HEK293 (cell line): ENCODE data around the gene FRAS1.

ENCODE experiments used
- GLI2 ChIP-seq: fragments of 450-650 bp; formaldehyde crosslinking; IDR thresholded peaks from 2 replicates; pipeline ENCODE4; 2017; ENCODE audit warnings: missing biosample characterization, missing genetic modification characterization, low read depth, borderline replicate concordance
- HOXA7 ChIP-seq: sonication (generic); formaldehyde crosslinking; IDR thresholded peaks from 2 replicates; pipeline ENCODE4 v1.8.1; 2022; ENCODE audit warnings: missing genetic modification reagents, borderline replicate concordance
- HOXC10 ChIP-seq: sonication (generic); formaldehyde crosslinking; IDR thresholded peaks from 2 replicates; pipeline ENCODE4 v1.8.1; 2023; ENCODE audit warnings: mild to moderate bottlenecking, missing genetic modification reagents
- KLF1 ChIP-seq: fragments of 450-650 bp; formaldehyde crosslinking; IDR thresholded peaks from 2 replicates; pipeline ENCODE4 v1.5.1; 2016; ENCODE audit warnings: missing biosample characterization, missing genetic modification characterization
- KLF16 ChIP-seq: fragments of 450-650 bp; formaldehyde crosslinking; IDR thresholded peaks from 2 replicates; pipeline ENCODE4 v1.5.1; 2017; ENCODE audit warnings: missing biosample characterization, missing genetic modification characterization
- YY1 ChIP-seq: fragments of 450-650 bp; formaldehyde crosslinking; IDR thresholded peaks from 2 replicates; pipeline ENCODE4 v1.5.1; 2018; ENCODE audit warnings: missing biosample characterization, missing genetic modification characterization
- ZFP37 ChIP-seq: fragments of 450-650 bp; formaldehyde crosslinking; IDR thresholded peaks from 2 replicates; pipeline ENCODE4 v1.5.1; 2016; ENCODE audit warnings: missing biosample characterization, missing genetic modification characterization
- ZNF114 ChIP-seq: fragments of 450-650 bp; formaldehyde crosslinking; IDR thresholded peaks from 2 replicates; pipeline ENCODE4 v1.5.0; 2017; ENCODE audit warnings: missing biosample characterization, missing genetic modification characterization
- ZNF121 ChIP-seq: fragments of 450-650 bp; formaldehyde crosslinking; IDR thresholded peaks from 2 replicates; pipeline ENCODE4 v1.5.1; 2016; ENCODE audit warnings: missing biosample characterization, missing genetic modification characterization
- ZNF174 ChIP-seq: fragments of 450-650 bp; formaldehyde crosslinking; IDR thresholded peaks from 2 replicates; pipeline ENCODE4 v1.5.0; 2017; ENCODE audit warnings: missing biosample characterization, mild to moderate bottlenecking, missing genetic modification characterization
- ZNF184 ChIP-seq: fragments of 450-650 bp; IDR thresholded peaks from 2 replicates; pipeline ENCODE4 v1.5.1; 2018; ENCODE audit warnings: missing biosample characterization, mild to moderate bottlenecking, missing genetic modification characterization
- ZNF221 ChIP-seq: fragments of 450-650 bp; formaldehyde crosslinking; IDR thresholded peaks from 2 replicates; pipeline ENCODE4 v1.5.1; 2017; ENCODE audit warnings: missing biosample characterization, missing genetic modification characterization, borderline replicate concordance
- ZNF23 ChIP-seq: fragments of 450-650 bp; formaldehyde crosslinking; IDR thresholded peaks from 2 replicates; pipeline ENCODE4 v1.5.1; 2016; ENCODE audit warnings: missing biosample characterization, missing genetic modification characterization, borderline replicate concordance
- ZNF239 ChIP-seq: fragments of 450-650 bp; formaldehyde crosslinking; IDR thresholded peaks from 2 replicates; pipeline ENCODE4 v1.5.1; 2016; ENCODE audit warnings: missing biosample characterization, missing genetic modification characterization
- ZNF350 ChIP-seq: fragments of 450-650 bp; formaldehyde crosslinking; IDR thresholded peaks from 2 replicates; pipeline ENCODE4 v1.5.0; 2017; ENCODE audit warnings: missing biosample characterization, mild to moderate bottlenecking, missing genetic modification characterization
- ZNF391 ChIP-seq: fragments of 450-650 bp; formaldehyde crosslinking; IDR thresholded peaks from 2 replicates; pipeline ENCODE4 v1.5.1; 2016; ENCODE audit warnings: low read depth, missing biosample characterization, missing genetic modification characterization, borderline replicate concordance
- ZNF423 ChIP-seq: fragments of 450-650 bp; formaldehyde crosslinking; IDR thresholded peaks from 2 replicates; pipeline ENCODE4 v1.5.1; 2016; ENCODE audit warnings: missing biosample characterization, missing genetic modification characterization
- ZNF510 ChIP-seq: fragments of 450-650 bp; formaldehyde crosslinking; IDR thresholded peaks from 2 replicates; pipeline ENCODE4 v1.5.1; 2018; ENCODE audit warnings: mild to moderate bottlenecking, missing genetic modification characterization, missing biosample characterization; ENCODE audit not compliant: insufficient replicate concordance
- ZNF529 ChIP-seq: fragments of 450-650 bp; formaldehyde crosslinking; IDR thresholded peaks from 2 replicates; pipeline ENCODE4 v1.5.1; 2017; ENCODE audit warnings: missing genetic modification characterization, missing biosample characterization; ENCODE audit not compliant: insufficient replicate concordance
- ZNF571 ChIP-seq: fragments of 450-650 bp; formaldehyde crosslinking; IDR thresholded peaks from 2 replicates; pipeline ENCODE4 v1.5.0; 2017; ENCODE audit warnings: missing biosample characterization, missing genetic modification characterization
- ZNF629 ChIP-seq: fragments of 450-650 bp; formaldehyde crosslinking; IDR thresholded peaks from 2 replicates; pipeline ENCODE4 v1.5.1; 2017; ENCODE audit warnings: missing biosample characterization, missing genetic modification characterization
- ZNF654 ChIP-seq: fragments of 450-650 bp; formaldehyde crosslinking; IDR thresholded peaks from 2 replicates; pipeline ENCODE4 v1.5.1; 2016; ENCODE audit warnings: low read depth, missing biosample characterization, missing genetic modification characterization
- ZNF677 ChIP-seq: fragments of 450-650 bp; IDR thresholded peaks from 2 replicates; pipeline ENCODE4 v1.5.0; 2018; ENCODE audit warnings: missing biosample characterization, mild to moderate bottlenecking, missing genetic modification characterization, moderate library complexity
- ZNF830 ChIP-seq: fragments of 450-650 bp; IDR thresholded peaks from 2 replicates; pipeline ENCODE4 v1.5.0; 2018; ENCODE audit warnings: missing biosample characterization, missing genetic modification characterization, low read depth, mild to moderate bottlenecking, moderate library complexity
- ZSCAN30 ChIP-seq: fragments of 450-650 bp; IDR thresholded peaks from 2 replicates; pipeline ENCODE4 v1.5.1; 2018; ENCODE audit warnings: missing biosample characterization, mild to moderate bottlenecking, missing genetic modification characterization, moderate library complexity
- ZXDB ChIP-seq: fragments of 450-650 bp; formaldehyde crosslinking; IDR thresholded peaks from 2 replicates; pipeline ENCODE4 v1.5.1; 2016; ENCODE audit warnings: missing biosample characterization, missing genetic modification characterization
- TF ChIP-seq, protein P1 (sequence below): fragments of 450-650 bp; formaldehyde crosslinking; conservative IDR thresholded peaks from 2 replicates; pipeline ENCODE4 v1.5.1; 2016; ENCODE audit warnings: low read depth, missing biosample characterization, missing genetic modification characterization
- TF ChIP-seq, protein P2 (sequence below): fragments of 450-650 bp; formaldehyde crosslinking; IDR thresholded peaks from 2 replicates; pipeline ENCODE4 v1.5.1; 2016; ENCODE audit warnings: missing biosample characterization, missing genetic modification characterization
- TF ChIP-seq, protein P3 (sequence below): fragments of 450-650 bp; formaldehyde crosslinking; IDR thresholded peaks from 2 replicates; pipeline ENCODE4 v1.5.1; 2017; ENCODE audit warnings: missing biosample characterization, missing genetic modification characterization
- TF ChIP-seq, protein P4 (sequence below): fragments of 450-650 bp; formaldehyde crosslinking; IDR thresholded peaks from 2 replicates; pipeline ENCODE4 v1.5.1; 2016; ENCODE audit warnings: missing biosample characterization, missing genetic modification characterization

Gene FRAS1

DNA sequence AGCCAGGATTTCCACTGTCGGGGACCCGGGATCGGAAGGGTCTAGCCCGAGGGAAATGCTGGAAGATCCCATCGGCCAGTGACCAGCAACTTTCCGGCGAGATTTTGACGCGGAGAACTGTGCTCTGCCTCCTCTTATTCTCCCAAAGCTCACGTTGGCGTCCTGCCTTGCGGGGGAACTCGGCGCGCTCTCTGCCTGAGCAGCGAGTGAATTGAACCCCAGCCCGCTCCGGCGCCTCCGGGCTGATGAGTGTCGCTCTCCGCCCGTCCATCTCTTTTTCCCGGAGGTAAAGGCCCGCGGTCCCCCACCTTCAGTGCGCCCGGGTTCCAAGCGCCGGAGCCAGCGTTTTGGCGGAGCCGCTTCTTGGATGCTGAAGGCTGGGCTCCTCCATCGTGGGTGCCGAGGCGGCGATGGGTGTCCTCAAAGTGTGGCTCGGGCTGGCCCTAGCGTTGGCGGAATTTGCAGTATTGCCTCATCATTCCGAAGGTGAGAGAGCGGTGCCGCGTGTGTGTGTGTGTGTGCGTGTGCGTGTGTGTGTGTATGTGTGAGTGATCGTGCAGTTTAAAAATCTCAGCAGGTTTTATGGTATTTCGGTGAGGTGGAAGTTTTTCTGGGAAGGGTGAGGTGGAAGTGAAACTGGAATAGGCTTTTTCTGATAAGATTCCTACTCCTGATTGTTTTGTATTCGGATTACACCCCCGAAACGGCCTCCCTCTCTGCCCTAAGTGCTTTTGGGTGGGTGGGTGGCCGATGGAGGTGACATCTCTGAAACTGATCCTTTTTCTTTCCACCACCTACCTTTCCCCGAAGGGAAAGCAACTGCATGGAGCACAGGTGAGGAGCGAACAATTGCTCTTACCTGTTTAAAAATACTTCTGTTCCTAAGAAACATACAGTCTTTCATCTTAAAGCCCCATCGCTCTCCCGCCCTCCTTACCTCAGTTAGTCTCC, 752 bp downstream of the FRAS1 start (continued):
- TF ChIP-seq, protein P1, sequence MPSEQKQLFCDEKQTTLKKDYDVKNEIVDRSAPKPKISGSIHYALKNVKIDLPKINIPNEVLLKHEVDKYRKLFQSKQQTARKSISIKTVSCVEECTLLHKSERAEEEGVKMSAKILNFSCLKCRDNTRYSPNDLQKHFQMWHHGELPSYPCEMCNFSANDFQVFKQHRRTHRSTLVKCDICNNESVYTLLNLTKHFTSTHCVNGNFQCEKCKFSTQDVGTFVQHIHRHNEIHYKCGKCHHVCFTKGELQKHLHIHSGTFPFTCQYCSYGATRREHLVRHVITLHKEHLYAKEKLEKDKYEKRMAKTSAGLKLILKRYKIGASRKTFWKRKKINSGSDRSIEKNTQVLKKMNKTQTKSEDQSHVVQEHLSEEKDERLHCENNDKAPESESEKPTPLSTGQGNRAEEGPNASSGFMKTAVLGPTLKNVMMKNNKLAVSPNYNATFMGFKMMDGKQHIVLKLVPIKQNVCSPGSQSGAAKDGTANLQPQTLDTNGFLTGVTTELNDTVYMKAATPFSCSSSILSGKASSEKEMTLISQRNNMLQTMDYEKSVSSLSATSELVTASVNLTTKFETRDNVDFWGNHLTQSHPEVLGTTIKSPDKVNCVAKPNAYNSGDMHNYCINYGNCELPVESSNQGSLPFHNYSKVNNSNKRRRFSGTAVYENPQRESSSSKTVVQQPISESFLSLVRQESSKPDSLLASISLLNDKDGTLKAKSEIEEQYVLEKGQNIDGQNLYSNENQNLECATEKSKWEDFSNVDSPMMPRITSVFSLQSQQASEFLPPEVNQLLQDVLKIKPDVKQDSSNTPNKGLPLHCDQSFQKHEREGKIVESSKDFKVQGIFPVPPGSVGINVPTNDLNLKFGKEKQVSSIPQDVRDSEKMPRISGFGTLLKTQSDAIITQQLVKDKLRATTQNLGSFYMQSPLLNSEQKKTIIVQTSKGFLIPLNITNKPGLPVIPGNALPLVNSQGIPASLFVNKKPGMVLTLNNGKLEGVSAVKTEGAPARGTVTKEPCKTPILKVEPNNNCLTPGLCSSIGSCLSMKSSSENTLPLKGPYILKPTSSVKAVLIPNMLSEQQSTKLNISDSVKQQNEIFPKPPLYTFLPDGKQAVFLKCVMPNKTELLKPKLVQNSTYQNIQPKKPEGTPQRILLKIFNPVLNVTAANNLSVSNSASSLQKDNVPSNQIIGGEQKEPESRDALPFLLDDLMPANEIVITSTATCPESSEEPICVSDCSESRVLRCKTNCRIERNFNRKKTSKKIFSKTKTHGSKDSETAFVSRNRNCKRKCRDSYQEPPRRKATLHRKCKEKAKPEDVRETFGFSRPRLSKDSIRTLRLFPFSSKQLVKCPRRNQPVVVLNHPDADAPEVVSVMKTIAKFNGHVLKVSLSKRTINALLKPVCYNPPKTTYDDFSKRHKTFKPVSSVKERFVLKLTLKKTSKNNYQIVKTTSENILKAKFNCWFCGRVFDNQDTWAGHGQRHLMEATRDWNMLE (tag by site-specific recombination) = no peak
- TF ChIP-seq YY1 (tag by site-specific recombination) (no peak), ZNF114 (tag by site-specific recombination) (no peak), ZNF654 (tag by site-specific recombination) (no peak), HOXA7 (CRISPR knock-in tag) (no peak), ZNF423 (tag by site-specific recombination) (no peak), ZNF23 (no peak), ZNF529 (no peak), ZFP37 (tag by site-specific recombination) (peak; percentile 76; the same call in 1 of the 2 replicates), ZNF221 (tag by site-specific recombination) (no peak), ZNF629 (tag by site-specific recombination) (peak; percentile 48), ZNF174 (tag by site-specific recombination) (no peak), ZNF239 (no peak), HOXC10 (no peak), KLF16 (tag by site-specific recombination) (peak; percentile 80), ZNF571 (tag by site-specific recombination) (no peak), ZNF391 (tag by site-specific recombination) (peak; percentile 89; the same call in 1 of the 2 replicates), ZXDB (peak; percentile 67), ZNF350 (no peak), ZNF121 (tag by site-specific recombination) (no peak), ZNF184 (no peak), KLF1 (tag by site-specific recombination) (0 out of 2 replicates have a peak, but pooled peaks have one; percentile 29), ZSCAN30 (tag by site-specific recombination) (no peak), GLI2 (tag by site-specific recombination) (no peak), ZNF510 (tag by site-specific recombination) (no peak), ZNF677 (tag by site-specific recombination) (no peak), ZNF830 (no peak)
- TF ChIP-seq, protein P2, sequence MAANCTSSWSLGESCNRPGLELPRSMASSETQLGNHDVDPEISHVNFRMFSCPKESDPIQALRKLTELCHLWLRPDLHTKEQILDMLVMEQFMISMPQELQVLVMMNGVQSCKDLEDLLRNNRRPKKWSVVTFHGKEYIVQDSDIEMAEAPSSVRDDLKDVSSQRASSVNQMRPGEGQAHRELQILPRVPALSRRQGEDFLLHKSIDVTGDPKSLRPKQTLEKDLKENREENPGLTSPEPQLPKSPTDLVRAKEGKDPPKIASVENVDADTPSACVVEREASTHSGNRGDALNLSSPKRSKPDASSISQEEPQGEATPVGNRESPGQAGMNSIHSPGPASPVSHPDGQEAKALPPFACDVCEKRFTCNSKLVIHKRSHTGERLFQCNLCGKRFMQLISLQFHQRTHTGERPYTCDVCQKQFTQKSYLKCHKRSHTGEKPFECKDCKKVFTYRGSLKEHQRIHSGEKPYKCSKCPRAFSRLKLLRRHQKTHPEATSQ (tag by site-specific recombination) = no peak
- TF ChIP-seq, protein P3, sequence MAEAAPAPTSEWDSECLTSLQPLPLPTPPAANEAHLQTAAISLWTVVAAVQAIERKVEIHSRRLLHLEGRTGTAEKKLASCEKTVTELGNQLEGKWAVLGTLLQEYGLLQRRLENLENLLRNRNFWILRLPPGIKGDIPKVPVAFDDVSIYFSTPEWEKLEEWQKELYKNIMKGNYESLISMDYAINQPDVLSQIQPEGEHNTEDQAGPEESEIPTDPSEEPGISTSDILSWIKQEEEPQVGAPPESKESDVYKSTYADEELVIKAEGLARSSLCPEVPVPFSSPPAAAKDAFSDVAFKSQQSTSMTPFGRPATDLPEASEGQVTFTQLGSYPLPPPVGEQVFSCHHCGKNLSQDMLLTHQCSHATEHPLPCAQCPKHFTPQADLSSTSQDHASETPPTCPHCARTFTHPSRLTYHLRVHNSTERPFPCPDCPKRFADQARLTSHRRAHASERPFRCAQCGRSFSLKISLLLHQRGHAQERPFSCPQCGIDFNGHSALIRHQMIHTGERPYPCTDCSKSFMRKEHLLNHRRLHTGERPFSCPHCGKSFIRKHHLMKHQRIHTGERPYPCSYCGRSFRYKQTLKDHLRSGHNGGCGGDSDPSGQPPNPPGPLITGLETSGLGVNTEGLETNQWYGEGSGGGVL (tag by site-specific recombination) = peak; percentile 85
- TF ChIP-seq, protein P4, sequence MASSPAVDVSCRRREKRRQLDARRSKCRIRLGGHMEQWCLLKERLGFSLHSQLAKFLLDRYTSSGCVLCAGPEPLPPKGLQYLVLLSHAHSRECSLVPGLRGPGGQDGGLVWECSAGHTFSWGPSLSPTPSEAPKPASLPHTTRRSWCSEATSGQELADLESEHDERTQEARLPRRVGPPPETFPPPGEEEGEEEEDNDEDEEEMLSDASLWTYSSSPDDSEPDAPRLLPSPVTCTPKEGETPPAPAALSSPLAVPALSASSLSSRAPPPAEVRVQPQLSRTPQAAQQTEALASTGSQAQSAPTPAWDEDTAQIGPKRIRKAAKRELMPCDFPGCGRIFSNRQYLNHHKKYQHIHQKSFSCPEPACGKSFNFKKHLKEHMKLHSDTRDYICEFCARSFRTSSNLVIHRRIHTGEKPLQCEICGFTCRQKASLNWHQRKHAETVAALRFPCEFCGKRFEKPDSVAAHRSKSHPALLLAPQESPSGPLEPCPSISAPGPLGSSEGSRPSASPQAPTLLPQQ = peak; percentile 80
